C4-2B (cell line): Measurements from ENCODE around the gene THOC3.
"Not testable (repeated sequence)": the region's sequence is repeated elsewhere in the genome, so short reads cannot be mapped to it uniquely, and the experiment has no call there.

Experiments used
- H3K27ac ChIP-seq: fragments of 450-650 bp; 2 replicates; pipeline ENCODE4 v1.5.1; 2017

Gene THOC3

GRCh38 chr5:175967471-175968372 lies at the start of gene THOC3:
Gene THOC3 (minus strand): TSS chr5:175968315. CDS start chr5:175968208, 107 bp downstream.
- peak within 1 kb of the TSS; percentile 66 for H3K27ac ChIP-seq

GRCh38 chr5:176017324-176017723 lies 49.2 kb upstream of the THOC3 start:
- H3K27ac ChIP-seq, result not testable (repeated sequence)

- not testable (repeated sequence) for H3K27ac ChIP-seq
These were observed 46.2 kb upstream of the THOC3 start for GRCh38 chr5:176014360-176014759.

- not testable (repeated sequence) for H3K27ac ChIP-seq
These were observed 43.0 kb upstream of the THOC3 start for GRCh38 chr5:176011088-176011487.

- H3K27ac ChIP-seq, result not testable (repeated sequence)
These were observed 42.1 kb upstream of the THOC3 start for GRCh38 chr5:176010202-176010601.

GRCh38 chr5:176007220-176007619 lies 39.1 kb upstream of the THOC3 start:
- not testable (repeated sequence) for H3K27ac ChIP-seq

- H3K27ac ChIP-seq, result not testable (repeated sequence)
These were observed 38.7 kb upstream of the THOC3 start for GRCh38 chr5:176006819-176007218.

- not testable (repeated sequence) for H3K27ac ChIP-seq
These were observed 29.9 kb upstream of the THOC3 start for GRCh38 chr5:175997979-175998378.

GRCh38 chr5:175997495-175997894 lies 29.4 kb upstream of the THOC3 start:
- not testable (repeated sequence) for H3K27ac ChIP-seq

GRCh38 chr5:175996791-175997190 lies 28.7 kb upstream of the THOC3 start:
- not testable (repeated sequence) for H3K27ac ChIP-seq

- not testable (repeated sequence) for H3K27ac ChIP-seq
These were observed 27.4 kb upstream of the THOC3 start for GRCh38 chr5:175995506-175995905.

- not testable (repeated sequence) for H3K27ac ChIP-seq
These were observed 11.4 kb upstream of the THOC3 start for GRCh38 chr5:175979371-175979995.

- not testable (repeated sequence) for H3K27ac ChIP-seq
These were observed 266 bp upstream of the THOC3 start for GRCh38 chr5:175968381-175968780.

- not testable (repeated sequence) for H3K27ac ChIP-seq
These were observed 5.8 kb downstream of the THOC3 start for GRCh38 chr5:175962329-175962728.

GRCh38 chr5:175960228-175960627 lies 7.9 kb downstream of the THOC3 start:
- H3K27ac ChIP-seq, result not testable (repeated sequence)

GRCh38 chr5:175958515-175958914 lies 9.6 kb downstream of the THOC3 start:
- not testable (repeated sequence) for H3K27ac ChIP-seq

GRCh38 chr5:175954107-175954506 lies 14.0 kb downstream of the THOC3 start:
- H3K27ac ChIP-seq, result not testable (repeated sequence)

GRCh38 chr5:175952810-175953209 lies 15.3 kb downstream of the THOC3 start:
- not testable (repeated sequence) for H3K27ac ChIP-seq

GRCh38 chr5:175951339-175951969 lies 16.7 kb downstream of the THOC3 start:
- H3K27ac ChIP-seq, result not testable (repeated sequence)

GRCh38 chr5:175948329-175949108 lies 19.6 kb downstream of the THOC3 start:
- not testable (repeated sequence) for H3K27ac ChIP-seq

GRCh38 chr5:175943253-175943652 lies 24.9 kb downstream of the THOC3 start:
- not testable (repeated sequence) for H3K27ac ChIP-seq

- not testable (repeated sequence) for H3K27ac ChIP-seq
These were observed 27.5 kb downstream of the THOC3 start for GRCh38 chr5:175940632-175941031.
